GM19455 (cell line): ENCODE results near the gene SYCN.

Experiments used
- ATAC-seq: cut with Tn5 transposase; IDR thresholded peaks from one replicate; pipeline ENCODE4 v1.9.1; 2021; ENCODE audit not compliant: unreplicated experiment

Gene SYCN

GRCh38 chr19:39196320-39196719, 7.7 kb downstream of the SYCN start:
- no peak for ATAC-seq

GRCh38 chr19:39195755-39196154, 8.3 kb downstream of the SYCN start:
- no peak for ATAC-seq

- no peak for ATAC-seq
Measured at GRCh38 chr19:39194832-39195542, 9.1 kb downstream of the SYCN start.

- ATAC-seq = no peak
Measured at GRCh38 chr19:39193803-39194202, 10.3 kb downstream of the SYCN start.

GRCh38 chr19:39192846-39193245, 11.2 kb downstream of the SYCN start:
- ATAC-seq = no peak

GRCh38 chr19:39190768-39191167, 13.3 kb downstream of the SYCN start:
- ATAC-seq = no peak

- no peak for ATAC-seq
Measured at GRCh38 chr19:39188960-39189359, 15.1 kb downstream of the SYCN start.

- no peak for ATAC-seq
Measured at GRCh38 chr19:39187552-39187943, 16.5 kb downstream of the SYCN start.

GRCh38 chr19:39186391-39186790, 17.7 kb downstream of the SYCN start:
- ATAC-seq = no peak

- no peak for ATAC-seq
Measured at GRCh38 chr19:39183104-39183503, 21.0 kb downstream of the SYCN start.

- no peak for ATAC-seq
Measured at GRCh38 chr19:39182174-39182505, 21.9 kb downstream of the SYCN start.

- no peak for ATAC-seq
Measured at GRCh38 chr19:39181500-39182173, 22.4 kb downstream of the SYCN start.

GRCh38 chr19:39180749-39181148, 23.3 kb downstream of the SYCN start:
- ATAC-seq = no peak

GRCh38 chr19:39179754-39180153, 24.3 kb downstream of the SYCN start:
- ATAC-seq = no peak

- ATAC-seq = no peak
Measured at GRCh38 chr19:39178296-39179006, 25.6 kb downstream of the SYCN start.

- no peak for ATAC-seq
Measured at GRCh38 chr19:39177736-39178135, 26.3 kb downstream of the SYCN start.

GRCh38 chr19:39177110-39177699, 26.9 kb downstream of the SYCN start:
- no peak for ATAC-seq

GRCh38 chr19:39175564-39175963, 28.5 kb downstream of the SYCN start:
- ATAC-seq = no peak

- no peak for ATAC-seq
Measured at GRCh38 chr19:39174558-39175544, 29.2 kb downstream of the SYCN start.

GRCh38 chr19:39174142-39174541, 29.9 kb downstream of the SYCN start:
- ATAC-seq = no peak
